CD4-positive, alpha-beta T cell treated with Interleukin-2 at 100 ng/mL for 4 hours (primary cell): ENCODE data around the gene SLC38A1.

Experiments used
- DNase-seq: peaks from one replicate; pipeline ENCODE4 v3.0.0-alpha.2; 2020; ENCODE audit warnings: low spot score

The SLC38A1 gene

GRCh38 chr12:46133751-46134150 lies 135.1 kb downstream of the SLC38A1 start:
- no peak for DNase-seq
